Measurements from ENCODE around the gene CYP27C1.
"Not testable (repeated sequence)": the region's sequence is repeated elsewhere in the genome, so short reads cannot be mapped to it uniquely, and the experiment has no call there.

- TF ChIP-seq ZSCAN29 (CRISPR knock-in tag; conservative IDR thresholded peaks at IDR 0.05); BCL6 (CRISPR knock-in tag; IDR thresholded peaks at IDR 0.05); YEATS2 (CRISPR knock-in tag; IDR thresholded peaks at IDR 0.05; ENCODE audit: borderline replicate concordance); MAZ (IDR thresholded peaks at IDR 0.05; ENCODE audit: borderline replicate concordance, low read depth, low read length); MAZ (CRISPR knock-in tag; IDR thresholded peaks at IDR 0.05; ENCODE audit: low read depth); ETV5 (CRISPR knock-in tag; IDR thresholded peaks at IDR 0.05; ENCODE audit: borderline replicate concordance); KAT7 (CRISPR knock-in tag; IDR thresholded peaks at IDR 0.05; ENCODE audit: borderline replicate concordance); ZNF143 (CRISPR knock-in tag; IDR thresholded peaks at IDR 0.05); ZBTB20 (CRISPR knock-in tag; IDR thresholded peaks at IDR 0.05; ENCODE audit: borderline replicate concordance, low read depth); ZNF660 (CRISPR knock-in tag; IDR thresholded peaks at IDR 0.05; ENCODE audit: borderline replicate concordance, low read depth); BHLHE40 (IDR thresholded peaks at IDR 0.05; ENCODE audit: low read length); MTA1 (CRISPR knock-in tag; IDR thresholded peaks at IDR 0.05; ENCODE audit: borderline replicate concordance); ZNF629 (CRISPR knock-in tag; conservative IDR thresholded peaks at IDR 0.05); JUNB (CRISPR knock-in tag; IDR thresholded peaks at IDR 0.05; ENCODE audit: borderline replicate concordance): not testable (repeated sequence)
These were observed 57.1 kb downstream of the CYP27C1 start for GRCh38 chr2:127163090-127163406.

Data from HepG2 (cell line).